ENCODE data around the gene CCDC60.

GRCh38 chr12:119299130-119299529 is 35.4 kb upstream of the CCDC60 start:
- TF ChIP-seq SIN3A (IDR thresholded peaks at IDR 0.05; ENCODE audit: borderline replicate concordance, insufficient read depth, low read length): no peak
- no peak for TF ChIP-seq REST (IDR thresholded peaks at IDR 0.05; ENCODE audit: insufficient read depth in 1 of 2, low read depth in 2 of 2, low read length in 2 of 2)
- no peak for TF ChIP-seq TAF1 (IDR thresholded peaks at IDR 0.05; ENCODE audit: borderline replicate concordance, insufficient read depth, low read length)
